HG02678 (cell line): Measurements from ENCODE around the gene TBC1D22A.

Experiments
- ATAC-seq: cut with Tn5 transposase; IDR thresholded peaks from one replicate; pipeline ENCODE4 v1.9.1; 2021; ENCODE audit warnings: mild to moderate bottlenecking, moderate library complexity; ENCODE audit not compliant: unreplicated experiment

TBC1D22A gene

GRCh38 chr22:47064016-47064415, 301.6 kb downstream of the TBC1D22A start:
- ATAC-seq = no peak

DNA sequence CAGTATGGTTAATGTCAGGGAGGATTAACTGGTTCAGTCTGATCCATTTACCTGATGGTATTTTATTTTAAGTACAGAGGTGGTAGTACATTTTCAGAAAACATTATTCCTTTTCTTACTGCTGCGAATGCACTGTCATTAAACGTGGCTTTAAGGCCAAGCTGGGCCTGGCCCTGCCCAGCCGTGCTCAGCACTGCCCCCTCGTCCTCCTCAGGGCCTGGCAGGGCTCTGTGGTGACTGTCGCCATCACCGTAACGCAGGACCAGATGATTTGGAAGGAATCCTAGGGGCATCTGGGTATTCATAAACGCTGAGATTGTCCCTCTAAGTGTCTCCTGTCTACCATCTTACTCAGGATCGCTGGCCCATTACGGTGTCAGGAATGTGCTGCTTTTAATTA, 302.0 kb downstream of the TBC1D22A start:
- ATAC-seq = no peak

GRCh38 chr22:47065756-47066615, 303.5 kb downstream of the TBC1D22A start:
- ATAC-seq = no peak

DNA sequence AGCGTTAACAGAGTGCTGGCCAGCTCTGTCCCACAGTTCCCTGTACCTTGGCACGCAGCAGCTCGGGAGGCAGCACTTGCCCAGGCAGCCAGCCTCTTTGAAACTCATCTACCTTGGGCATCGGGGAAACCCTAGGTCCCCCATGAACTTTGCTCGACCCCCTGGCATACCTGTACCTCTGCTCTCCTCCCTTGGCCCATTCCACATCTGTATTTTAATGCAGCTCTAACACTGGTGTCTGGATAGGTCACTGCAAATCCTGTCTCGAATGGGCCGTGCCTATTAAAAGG, 304.1 kb downstream of the TBC1D22A start:
- no peak for ATAC-seq

- ATAC-seq = no peak
Measured at GRCh38 chr22:47067321-47067890, 305.0 kb downstream of the TBC1D22A start.

DNA sequence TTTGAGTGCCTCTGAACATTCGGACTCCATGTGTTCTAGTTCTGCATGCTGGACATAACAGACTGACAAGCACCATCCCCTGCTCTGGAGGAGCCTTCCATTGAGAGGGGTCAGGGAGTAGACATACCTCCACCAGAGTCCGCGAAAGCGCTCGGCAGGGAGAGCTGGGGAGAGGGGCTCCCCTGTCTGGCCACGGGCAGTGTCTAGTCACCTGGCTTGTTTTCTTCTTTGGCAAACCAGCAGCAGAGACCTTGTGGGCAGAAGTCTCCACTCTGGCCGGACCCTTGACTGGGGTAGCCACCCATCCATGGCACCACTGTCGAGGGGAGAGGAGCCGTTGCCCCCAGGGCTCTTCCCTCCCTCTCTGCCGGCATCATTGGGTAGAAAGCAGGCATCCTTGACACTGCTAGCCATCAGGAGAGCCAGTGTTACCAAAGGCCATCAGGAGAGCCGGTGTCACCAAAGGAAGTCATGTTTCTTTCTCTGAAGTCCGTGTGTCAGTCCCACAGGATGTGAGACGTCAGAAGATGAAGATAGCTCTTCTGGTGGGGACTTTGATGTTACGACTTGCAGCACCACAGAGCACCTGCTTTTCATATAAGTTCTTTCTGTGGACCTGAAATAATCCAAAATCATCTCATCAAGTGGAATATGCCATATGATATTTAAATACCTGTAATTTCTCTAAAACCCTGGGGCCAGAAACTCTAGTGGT, 305.6 kb downstream of the TBC1D22A start:
- ATAC-seq = no peak

DNA sequence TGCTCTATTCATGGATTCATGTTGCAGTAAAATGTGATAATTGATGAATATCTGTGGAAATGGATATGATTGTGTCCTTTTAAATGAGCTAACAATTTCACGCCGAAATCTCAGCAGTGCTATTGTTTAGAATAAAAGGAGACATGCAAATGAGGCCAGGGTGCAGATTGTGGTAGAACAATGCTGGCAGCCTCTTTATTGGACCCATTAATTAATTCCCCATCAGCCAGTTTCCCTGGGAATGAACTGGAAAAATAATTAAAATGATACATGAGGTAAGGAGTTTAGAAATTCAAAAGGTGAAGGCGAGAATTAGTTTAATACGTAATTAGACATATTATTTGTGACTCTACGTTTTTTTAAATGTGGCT, 306.2 kb downstream of the TBC1D22A start:
- ATAC-seq = no peak

DNA sequence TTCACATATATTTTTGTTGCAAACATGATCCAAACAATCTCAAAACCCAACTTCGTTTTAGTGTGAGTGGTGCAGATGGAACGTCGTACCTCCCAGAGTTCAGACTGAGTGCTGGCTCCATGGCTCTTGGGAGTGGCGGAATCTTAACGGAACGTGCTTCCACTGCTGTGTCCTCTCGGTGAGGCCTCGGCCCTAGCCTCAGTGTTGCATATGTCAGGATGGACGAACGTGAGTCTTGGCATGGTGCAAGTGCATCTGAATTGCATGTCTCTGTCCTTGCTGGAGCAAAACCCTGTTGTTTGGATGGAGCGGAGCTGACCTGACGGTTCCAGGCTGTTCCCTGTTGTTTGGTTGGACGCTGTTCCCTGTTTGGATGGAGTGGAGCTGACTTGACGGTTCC, 306.8 kb downstream of the TBC1D22A start:
- no peak for ATAC-seq

DNA sequence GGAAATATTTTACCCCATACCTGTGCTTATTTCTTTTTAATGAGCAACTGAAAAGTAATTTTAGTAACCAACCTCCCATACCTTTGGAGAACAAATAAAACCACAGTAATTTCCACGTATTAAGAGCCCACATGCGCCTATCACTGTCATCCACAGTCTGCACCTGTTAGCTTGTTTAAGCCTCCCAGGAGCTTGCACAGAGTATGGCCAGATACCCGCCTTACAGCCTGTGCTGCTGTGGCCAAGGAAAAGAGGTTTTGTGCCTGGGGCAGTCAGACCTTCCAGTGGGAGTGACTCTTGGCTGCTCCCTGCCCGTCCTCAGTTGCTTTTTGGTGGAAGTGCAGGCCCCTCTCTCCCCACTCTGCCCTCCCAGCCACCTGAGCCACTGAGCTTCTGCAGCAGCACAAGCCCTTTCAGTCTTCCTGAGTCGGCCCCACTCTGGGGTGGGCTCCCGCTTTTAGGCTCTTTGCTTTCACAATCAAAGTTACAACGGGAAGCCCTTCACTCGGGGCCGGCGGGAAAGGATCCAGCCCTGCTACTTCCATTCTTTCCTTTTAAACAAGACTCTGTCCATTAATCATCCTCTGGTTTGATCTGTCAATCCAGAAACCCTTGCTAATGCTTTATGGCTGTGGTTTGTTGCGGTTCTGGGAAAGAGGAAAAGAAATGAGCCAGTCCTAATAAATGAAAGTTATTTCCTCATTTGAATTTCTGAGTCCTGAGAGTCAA, 308.8 kb downstream of the TBC1D22A start:
- ATAC-seq = no peak

- no peak for ATAC-seq
Measured at GRCh38 chr22:47071807-47072641, 309.6 kb downstream of the TBC1D22A start.

DNA sequence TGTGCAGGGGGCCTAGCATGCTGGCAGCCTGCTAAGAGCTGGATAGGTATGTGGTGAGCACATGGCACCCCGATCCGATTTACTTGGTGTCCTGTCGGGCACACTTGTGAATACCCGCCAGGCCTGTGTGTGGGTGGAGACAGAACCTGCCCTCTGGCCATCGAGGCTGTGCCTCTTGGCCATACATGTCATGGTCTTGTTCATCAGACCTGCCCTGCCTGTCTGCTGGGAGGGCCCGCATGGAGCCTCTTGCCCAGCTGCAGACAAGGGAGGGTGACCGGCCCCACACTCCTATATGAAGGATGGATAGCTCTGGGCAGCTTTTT, 310.2 kb downstream of the TBC1D22A start:
- no peak for ATAC-seq

DNA sequence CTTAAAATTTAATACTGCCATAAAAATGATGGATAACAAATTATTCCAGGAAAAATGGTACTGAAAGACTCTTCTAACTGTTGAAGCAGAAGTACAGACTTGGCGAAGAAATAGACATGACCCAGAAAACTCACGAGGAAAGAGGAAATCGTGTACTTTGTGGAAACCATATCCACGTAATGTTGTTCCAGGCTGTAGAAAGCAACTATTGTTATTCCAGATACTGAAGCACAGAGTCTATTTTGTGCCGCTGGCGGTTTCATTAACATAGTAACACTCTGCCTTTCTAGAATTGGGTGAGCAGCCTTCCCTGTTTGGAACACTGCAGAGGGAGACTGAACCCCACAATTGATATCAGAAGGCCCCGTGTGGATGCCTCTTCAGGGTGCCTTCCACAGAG, 310.6 kb downstream of the TBC1D22A start:
- no peak for ATAC-seq

DNA sequence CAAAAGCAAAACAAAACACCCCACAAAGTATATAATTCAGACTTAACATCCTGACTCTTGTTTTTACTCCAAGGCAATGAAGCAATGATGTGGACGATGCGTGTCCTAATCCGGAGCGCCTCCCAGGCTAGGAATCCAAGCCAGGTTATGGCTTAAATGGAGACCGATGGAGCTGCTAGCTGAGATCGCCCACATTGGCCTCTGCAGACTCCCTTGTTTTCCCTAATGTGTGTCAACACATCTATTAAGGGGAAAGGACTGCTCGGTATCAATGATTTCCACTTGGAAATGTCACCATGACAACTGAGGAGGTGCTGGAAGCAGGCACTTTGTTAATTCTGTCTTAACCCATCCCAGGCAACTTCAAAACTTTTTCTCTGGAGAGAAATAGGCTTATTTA, 311.7 kb downstream of the TBC1D22A start:
- no peak for ATAC-seq

GRCh38 chr22:47075568-47075967, 313.1 kb downstream of the TBC1D22A start:
- no peak for ATAC-seq

DNA sequence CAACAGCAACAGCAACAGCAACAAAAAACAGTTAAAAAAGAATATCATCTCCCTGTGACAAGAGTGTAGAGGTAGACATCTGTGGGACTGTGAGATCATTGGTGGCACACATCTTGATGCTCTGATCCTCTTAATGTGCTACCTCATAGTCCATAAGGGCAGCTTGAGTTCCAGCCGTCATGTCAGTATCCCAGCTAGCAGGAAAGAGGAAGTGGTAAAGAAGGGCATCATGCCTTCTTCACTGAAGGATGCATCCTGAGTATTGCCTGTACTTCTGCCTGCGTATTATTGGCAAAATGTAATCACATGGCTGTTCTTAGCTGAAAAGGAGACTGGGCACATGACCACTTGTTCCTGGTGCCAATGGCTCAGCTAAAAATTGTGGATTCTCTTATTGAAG, 314.3 kb downstream of the TBC1D22A start:
- no peak for ATAC-seq

- no peak for ATAC-seq
Measured at GRCh38 chr22:47080100-47080499, 317.6 kb downstream of the TBC1D22A start.

- no peak for ATAC-seq
Measured at GRCh38 chr22:47082505-47082904, 320.1 kb downstream of the TBC1D22A start.

DNA sequence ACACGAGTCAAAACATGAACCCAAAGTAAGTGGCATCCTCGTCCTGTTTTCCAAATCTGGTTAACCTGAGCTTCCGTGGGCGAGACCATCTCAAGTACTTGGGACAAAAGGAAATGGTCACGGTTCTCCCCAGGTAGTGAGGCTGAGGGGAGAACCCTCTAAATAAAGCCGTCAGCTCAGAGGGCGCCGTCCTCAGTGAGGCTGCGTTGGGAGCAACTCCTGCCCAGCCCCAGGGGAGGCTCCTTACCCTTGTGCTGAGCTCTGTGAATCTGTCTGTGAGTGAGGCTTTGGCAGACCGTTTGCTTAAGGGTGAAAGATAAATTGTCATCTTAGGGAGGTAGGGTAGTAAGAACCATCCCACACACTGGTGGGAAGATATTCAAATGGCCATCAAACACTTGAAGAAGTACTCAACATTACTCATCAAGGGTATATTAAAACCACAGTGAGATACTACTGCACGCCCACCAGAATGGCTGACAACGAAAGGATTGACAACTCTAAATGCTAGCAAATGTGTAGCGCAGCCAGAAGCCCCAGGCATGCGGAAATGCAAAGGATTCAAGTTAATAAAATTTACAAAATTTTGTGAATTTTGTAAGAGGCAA, 321.0 kb downstream of the TBC1D22A start:
- ATAC-seq = no peak

DNA sequence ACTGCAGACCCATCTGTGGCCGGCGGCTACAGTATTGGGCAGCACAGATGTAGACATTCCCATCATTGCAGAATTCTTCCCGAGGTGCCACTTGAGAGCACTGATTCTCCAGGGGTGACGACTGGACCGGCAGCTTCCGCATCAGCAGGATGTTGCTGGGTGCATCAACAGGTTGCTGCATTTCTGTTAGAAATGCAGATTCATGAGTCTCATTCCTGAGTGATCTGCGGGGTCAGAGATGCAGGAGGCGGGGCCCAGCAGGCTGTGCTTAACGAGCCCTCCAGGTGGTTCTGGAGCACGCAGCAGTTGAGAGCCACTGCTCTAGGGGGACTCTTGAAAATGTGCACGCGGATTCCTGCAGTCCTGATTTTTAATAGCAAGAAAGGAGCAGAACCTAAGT, 321.8 kb downstream of the TBC1D22A start:
- ATAC-seq = no peak

GRCh38 chr22:47086596-47087248, 324.3 kb downstream of the TBC1D22A start:
- no peak for ATAC-seq
